HEK293 (cell line): Measurements from ENCODE around the gene CLIC5.
A peak's percentile ranks its signal among the peaks of the same experiment; 100 is the strongest.

Source experiments
- CTCF ChIA-PET: fragments of 350-600 bp; formaldehyde crosslinking; extraction: SDS; loops from one replicate; lab custom pipeline; 2021; ENCODE audit warnings: antibody characterized with exemption; lab: Yijun Ruan, JAX
- POLR2A ChIA-PET: fragments of 300-600 bp; formaldehyde crosslinking; extraction: SDS; loops from one replicate; lab custom pipeline; 2020; ENCODE audit warnings: antibody characterized with exemption, inconsistent platforms; lab: Yijun Ruan, JAX
- H3K27ac ChIP-seq: fragments of 200-500 bp; sonication (Bioruptor generic); 2 replicates; pipeline ENCODE4 v1.5.1; 2014; ENCODE audit warnings: low read depth, low read length, control low read depth, inconsistent platforms; ENCODE audit errors: extremely low read depth
- H3K36me3 ChIP-seq, 2 experiments: fragments of 200-500 bp in 1 of 2; sonication (Bioruptor generic) in 1 of 2; 1 replicate in 1 of 2; 2 replicates in 1 of 2; pipeline ENCODE4 v1.5.1; 2014 to 2017; ENCODE audit warnings: inconsistent platforms in 2 of 2, low read length in 2 of 2; ENCODE audit not compliant: control insufficient read depth in 2 of 2, insufficient read depth in 1 of 2
- H3K4me1 ChIP-seq: fragments of 200-500 bp; sonication (Bioruptor generic); 2 replicates; pipeline ENCODE4 v1.5.1; 2014; ENCODE audit warnings: mild to moderate bottlenecking, low read length, inconsistent platforms; ENCODE audit not compliant: control insufficient read depth, insufficient read depth
- H3K4me3 ChIP-seq: 2 replicates; pipeline ENCODE4 v1.5.1; 2011; ENCODE audit warnings: low read depth, mild to moderate bottlenecking, control low read depth, low read length, moderate library complexity
- H3K9me3 ChIP-seq: fragments of 200-500 bp; sonication (Bioruptor generic); 2 replicates; pipeline ENCODE4 v1.5.1; 2014; ENCODE audit warnings: low read depth, low read length, inconsistent platforms; ENCODE audit not compliant: control insufficient read depth, insufficient read depth
- GLIS1 ChIP-seq: fragments of 450-650 bp; formaldehyde crosslinking; IDR thresholded peaks from 2 replicates; pipeline ENCODE4 v1.5.1; 2016; ENCODE audit warnings: missing biosample characterization, missing genetic modification characterization
- PRDM1 ChIP-seq: fragments of 450-650 bp; formaldehyde crosslinking; IDR thresholded peaks from 2 replicates; pipeline ENCODE4; 2016; ENCODE audit warnings: missing biosample characterization, missing genetic modification characterization
- REPIN1 ChIP-seq: fragments of 450-650 bp; formaldehyde crosslinking; IDR thresholded peaks from 2 replicates; pipeline ENCODE4 v1.5.1; 2017; ENCODE audit warnings: missing biosample characterization, missing genetic modification characterization, low read depth
- SP3 ChIP-seq: fragments of 450-650 bp; formaldehyde crosslinking; IDR thresholded peaks from 2 replicates; pipeline ENCODE4 v1.5.1; 2016; ENCODE audit warnings: missing biosample characterization, missing genetic modification characterization
- ZNF354C ChIP-seq: fragments of 450-650 bp; formaldehyde crosslinking; IDR thresholded peaks from 2 replicates; pipeline ENCODE4 v1.5.1; 2016; ENCODE audit warnings: missing biosample characterization, missing genetic modification characterization, low read depth, borderline replicate concordance
- ZNF394 ChIP-seq: fragments of 450-650 bp; formaldehyde crosslinking; IDR thresholded peaks from 2 replicates; pipeline ENCODE4 v1.5.1; 2016; ENCODE audit warnings: missing biosample characterization, missing genetic modification characterization, mild to moderate bottlenecking, moderate library complexity, borderline replicate concordance
- ZNF521 ChIP-seq: fragments of 450-650 bp; formaldehyde crosslinking; IDR thresholded peaks from 2 replicates; pipeline ENCODE4 v1.5.1; 2017; ENCODE audit warnings: missing biosample characterization, mild to moderate bottlenecking, missing genetic modification characterization
- ZNF707 ChIP-seq: fragments of 450-650 bp; formaldehyde crosslinking; IDR thresholded peaks from 2 replicates; pipeline ENCODE4 v1.5.1; 2016; ENCODE audit warnings: missing biosample characterization, missing genetic modification characterization
- TF ChIP-seq, protein P1 (sequence below): fragments of 450-650 bp; formaldehyde crosslinking; IDR thresholded peaks from 2 replicates; pipeline ENCODE4 v1.5.1; 2016; ENCODE audit warnings: missing biosample characterization, missing genetic modification characterization
- TF ChIP-seq, protein P2 (sequence below): fragments of 450-650 bp; formaldehyde crosslinking; optimal IDR thresholded peaks from 2 replicates; pipeline ENCODE3; 2016; ENCODE audit warnings: missing biosample characterization, mild to moderate bottlenecking, missing genetic modification characterization
- TF ChIP-seq, protein P3 (sequence below): fragments of 450-650 bp; formaldehyde crosslinking; IDR thresholded peaks from 2 replicates; pipeline ENCODE4 v1.5.1; 2016; ENCODE audit warnings: missing biosample characterization, missing genetic modification characterization
- TF ChIP-seq, protein P4 (sequence below): fragments of 450-650 bp; formaldehyde crosslinking; IDR thresholded peaks from 2 replicates; pipeline ENCODE4 v1.5.1; 2016; ENCODE audit warnings: missing biosample characterization, missing genetic modification characterization, low read depth
- TF ChIP-seq, protein P5 (sequence below): fragments of 450-650 bp; IDR thresholded peaks from 2 replicates; pipeline ENCODE4 v1.5.1; 2018; ENCODE audit warnings: missing biosample characterization, missing genetic modification characterization

CLIC5 gene

DNA sequence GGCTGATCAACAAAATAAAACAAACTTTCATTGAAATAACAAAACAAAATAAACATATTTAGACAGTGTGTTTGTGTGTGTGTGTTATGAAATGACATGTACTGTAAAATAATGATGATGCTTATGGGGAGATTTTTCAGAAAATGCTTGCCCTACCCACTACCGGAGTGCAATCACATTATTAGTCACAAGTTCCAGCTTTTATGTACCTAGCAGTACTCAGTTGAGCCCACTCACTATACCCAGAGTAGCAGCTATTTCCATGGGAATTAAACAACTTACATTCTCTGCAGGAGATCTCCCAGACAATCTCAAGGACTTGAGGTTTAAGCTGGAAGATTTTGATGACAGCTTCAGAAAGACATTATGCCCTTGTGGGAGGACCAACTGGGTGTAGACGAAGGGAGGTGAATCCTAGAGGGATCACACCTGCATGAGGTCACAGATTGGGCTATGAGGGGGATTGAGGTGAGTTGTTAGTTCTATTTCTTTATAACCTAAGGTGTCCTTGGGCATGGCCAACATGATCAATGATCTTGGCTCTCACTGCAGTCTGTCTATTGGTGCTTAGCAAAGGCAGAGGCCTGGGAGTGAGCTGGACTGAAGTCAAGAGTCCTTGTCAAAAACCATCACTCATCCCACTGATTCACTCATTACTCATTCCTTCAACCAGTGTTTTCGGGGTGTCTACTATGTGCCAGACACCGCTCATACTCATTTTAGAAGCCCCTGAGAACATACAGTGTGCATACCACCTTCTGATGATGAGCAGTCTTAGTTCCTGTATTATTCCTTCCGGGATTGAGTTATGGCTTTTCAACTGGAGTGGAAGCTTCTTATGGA is 6.7 kb upstream of the CLIC5 start:
- ChIA-PET CTCF (interaction anchor here (2.1 kb wide), 1 partner anchor 92 kb away, joined by 6 read pairs; no protein-coding TSS in a partner anchor), POLR2A (no interaction called here)

DNA sequence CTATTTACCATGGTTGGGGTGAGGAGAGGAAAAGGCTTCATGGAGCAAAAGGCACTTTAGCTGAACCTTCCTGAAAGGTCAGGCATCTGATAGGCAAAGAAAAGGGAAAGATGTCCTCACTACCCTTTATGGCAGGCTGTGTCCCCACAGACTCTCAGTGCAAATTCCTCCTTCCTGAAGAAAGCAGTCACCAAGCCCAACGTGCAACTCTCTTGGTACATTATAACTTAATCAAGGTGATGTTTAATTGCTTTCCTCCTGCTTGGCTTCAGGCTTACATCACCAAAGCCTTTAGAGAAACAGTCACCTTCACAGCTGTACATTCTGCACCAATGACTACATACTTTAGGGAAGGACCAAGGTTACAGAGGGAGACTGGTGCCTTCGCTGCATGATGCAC is 2.1 kb upstream of the CLIC5 start:
- Histone ChIP-seq H3K27ac (no peak overlapping the region), H3K9me3 (no peaks in the 10 kb centered on the region; the same call in 1 of the 2 replicates), H3K4me3 (no peak overlapping the region), H3K36me3 (no peaks in the 10 kb centered on the region), H3K4me1 (peaks cover 2% of the 10 kb centered on the region; the same call in 1 of the 2 replicates)
- POLR2A ChIA-PET: no interaction called here
- CTCF ChIA-PET: interaction anchor here (0.6 to 1.3 kb wide), 3 partner anchors 16 to 87 kb away, joined by 3 to 6 read pairs (median 3); no protein-coding TSS in a partner anchor
- TF ChIP-seq, protein P1, sequence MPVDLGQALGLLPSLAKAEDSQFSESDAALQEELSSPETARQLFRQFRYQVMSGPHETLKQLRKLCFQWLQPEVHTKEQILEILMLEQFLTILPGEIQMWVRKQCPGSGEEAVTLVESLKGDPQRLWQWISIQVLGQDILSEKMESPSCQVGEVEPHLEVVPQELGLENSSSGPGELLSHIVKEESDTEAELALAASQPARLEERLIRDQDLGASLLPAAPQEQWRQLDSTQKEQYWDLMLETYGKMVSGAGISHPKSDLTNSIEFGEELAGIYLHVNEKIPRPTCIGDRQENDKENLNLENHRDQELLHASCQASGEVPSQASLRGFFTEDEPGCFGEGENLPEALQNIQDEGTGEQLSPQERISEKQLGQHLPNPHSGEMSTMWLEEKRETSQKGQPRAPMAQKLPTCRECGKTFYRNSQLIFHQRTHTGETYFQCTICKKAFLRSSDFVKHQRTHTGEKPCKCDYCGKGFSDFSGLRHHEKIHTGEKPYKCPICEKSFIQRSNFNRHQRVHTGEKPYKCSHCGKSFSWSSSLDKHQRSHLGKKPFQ (tag by site-specific recombination): no peak
- TF ChIP-seq REPIN1 (tag by site-specific recombination): no peak

More for the DNA sequence above, 6.7 kb upstream of the CLIC5 start:
- Histone ChIP-seq H3K9me3 (no peaks in the 10 kb centered on the region), H3K27ac (no peak overlapping the region), H3K4me1 (no peaks in the 10 kb centered on the region), H3K36me3 (no peaks in the 10 kb centered on the region), H3K4me3 (no peak overlapping the region)
- TF ChIP-seq, protein P2, sequence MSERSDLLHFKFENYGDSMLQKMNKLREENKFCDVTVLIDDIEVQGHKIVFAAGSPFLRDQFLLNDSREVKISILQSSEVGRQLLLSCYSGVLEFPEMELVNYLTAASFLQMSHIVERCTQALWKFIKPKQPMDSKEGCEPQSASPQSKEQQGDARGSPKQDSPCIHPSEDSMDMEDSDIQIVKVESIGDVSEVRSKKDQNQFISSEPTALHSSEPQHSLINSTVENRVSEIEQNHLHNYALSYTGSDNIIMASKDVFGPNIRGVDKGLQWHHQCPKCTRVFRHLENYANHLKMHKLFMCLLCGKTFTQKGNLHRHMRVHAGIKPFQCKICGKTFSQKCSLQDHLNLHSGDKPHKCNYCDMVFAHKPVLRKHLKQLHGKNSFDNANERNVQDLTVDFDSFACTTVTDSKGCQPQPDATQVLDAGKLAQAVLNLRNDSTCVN (tag by site-specific recombination): no peak
- TF ChIP-seq, protein P3, sequence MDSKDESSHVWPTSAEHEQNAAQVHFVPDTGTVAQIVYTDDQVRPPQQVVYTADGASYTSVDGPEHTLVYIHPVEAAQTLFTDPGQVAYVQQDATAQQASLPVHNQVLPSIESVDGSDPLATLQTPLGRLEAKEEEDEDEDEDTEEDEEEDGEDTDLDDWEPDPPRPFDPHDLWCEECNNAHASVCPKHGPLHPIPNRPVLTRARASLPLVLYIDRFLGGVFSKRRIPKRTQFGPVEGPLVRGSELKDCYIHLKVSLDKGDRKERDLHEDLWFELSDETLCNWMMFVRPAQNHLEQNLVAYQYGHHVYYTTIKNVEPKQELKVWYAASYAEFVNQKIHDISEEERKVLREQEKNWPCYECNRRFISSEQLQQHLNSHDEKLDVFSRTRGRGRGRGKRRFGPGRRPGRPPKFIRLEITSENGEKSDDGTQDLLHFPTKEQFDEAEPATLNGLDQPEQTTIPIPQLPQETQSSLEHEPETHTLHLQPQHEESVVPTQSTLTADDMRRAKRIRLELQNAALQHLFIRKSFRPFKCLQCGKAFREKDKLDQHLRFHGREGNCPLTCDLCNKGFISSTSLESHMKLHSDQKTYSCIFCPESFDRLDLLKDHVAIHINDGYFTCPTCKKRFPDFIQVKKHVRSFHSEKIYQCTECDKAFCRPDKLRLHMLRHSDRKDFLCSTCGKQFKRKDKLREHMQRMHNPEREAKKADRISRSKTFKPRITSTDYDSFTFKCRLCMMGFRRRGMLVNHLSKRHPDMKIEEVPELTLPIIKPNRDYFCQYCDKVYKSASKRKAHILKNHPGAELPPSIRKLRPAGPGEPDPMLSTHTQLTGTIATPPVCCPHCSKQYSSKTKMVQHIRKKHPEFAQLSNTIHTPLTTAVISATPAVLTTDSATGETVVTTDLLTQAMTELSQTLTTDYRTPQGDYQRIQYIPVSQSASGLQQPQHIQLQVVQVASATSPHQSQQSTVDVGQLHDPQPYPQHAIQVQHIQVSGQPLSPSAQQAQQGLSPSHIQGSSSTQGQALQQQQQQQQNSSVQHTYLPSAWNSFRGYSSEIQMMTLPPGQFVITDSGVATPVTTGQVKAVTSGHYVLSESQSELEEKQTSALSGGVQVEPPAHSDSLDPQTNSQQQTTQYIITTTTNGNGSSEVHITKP (tag by site-specific recombination): no peak
- TF ChIP-seq PRDM1 (tag by site-specific recombination): no peak
- peak; percentile 28; the same call in 1 of the 2 replicates for TF ChIP-seq GLIS1 (tag by site-specific recombination)
- no peak for TF ChIP-seq SP3

DNA sequence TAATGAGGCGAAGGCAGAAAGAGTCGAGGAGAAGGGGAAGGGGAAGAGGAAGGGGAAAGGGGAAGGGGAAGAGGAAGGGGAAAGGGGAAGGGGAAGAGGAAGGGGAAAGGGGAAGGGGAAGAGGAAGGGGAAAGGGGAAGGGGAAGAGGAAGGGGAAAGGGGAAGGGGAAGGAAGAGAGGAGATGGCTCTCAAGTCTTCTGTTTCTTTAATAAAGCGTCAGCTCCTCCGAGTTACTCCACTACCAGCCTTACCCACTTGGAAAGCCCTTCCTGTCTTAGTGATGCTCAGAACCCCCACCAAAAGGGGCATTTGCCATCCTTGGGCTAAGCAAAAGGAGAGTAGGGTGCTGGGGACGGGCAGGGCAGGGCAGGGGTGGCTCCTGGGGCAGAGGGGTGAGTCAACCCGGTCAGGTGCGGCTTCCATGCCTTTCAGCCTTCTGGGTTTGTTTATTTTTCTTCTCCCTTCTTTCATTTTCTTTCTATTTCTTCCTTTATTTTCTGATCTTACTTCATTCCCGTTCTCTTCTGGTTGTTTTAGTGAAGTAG is 476 bp upstream of the CLIC5 start:
- POLR2A ChIA-PET: interaction anchor here (0.6 kb wide), 1 partner anchor 73 kb away, joined by 6 read pairs; no protein-coding TSS in a partner anchor
- TF ChIP-seq, protein P4, sequence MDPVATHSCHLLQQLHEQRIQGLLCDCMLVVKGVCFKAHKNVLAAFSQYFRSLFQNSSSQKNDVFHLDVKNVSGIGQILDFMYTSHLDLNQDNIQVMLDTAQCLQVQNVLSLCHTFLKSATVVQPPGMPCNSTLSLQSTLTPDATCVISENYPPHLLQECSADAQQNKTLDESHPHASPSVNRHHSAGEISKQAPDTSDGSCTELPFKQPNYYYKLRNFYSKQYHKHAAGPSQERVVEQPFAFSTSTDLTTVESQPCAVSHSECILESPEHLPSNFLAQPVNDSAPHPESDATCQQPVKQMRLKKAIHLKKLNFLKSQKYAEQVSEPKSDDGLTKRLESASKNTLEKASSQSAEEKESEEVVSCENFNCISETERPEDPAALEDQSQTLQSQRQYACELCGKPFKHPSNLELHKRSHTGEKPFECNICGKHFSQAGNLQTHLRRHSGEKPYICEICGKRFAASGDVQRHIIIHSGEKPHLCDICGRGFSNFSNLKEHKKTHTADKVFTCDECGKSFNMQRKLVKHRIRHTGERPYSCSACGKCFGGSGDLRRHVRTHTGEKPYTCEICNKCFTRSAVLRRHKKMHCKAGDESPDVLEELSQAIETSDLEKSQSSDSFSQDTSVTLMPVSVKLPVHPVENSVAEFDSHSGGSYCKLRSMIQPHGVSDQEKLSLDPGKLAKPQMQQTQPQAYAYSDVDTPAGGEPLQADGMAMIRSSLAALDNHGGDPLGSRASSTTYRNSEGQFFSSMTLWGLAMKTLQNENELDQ: no peak
- TF ChIP-seq ZNF394 (tag by site-specific recombination): peak; percentile 68; the same call in 1 of the 2 replicates
- TF ChIP-seq ZNF354C: no peak
- no peak for TF ChIP-seq ZNF707 (tag by site-specific recombination)
- 0 out of 2 replicates have a peak, but pooled peaks have one; percentile 21 for TF ChIP-seq PRDM1 (tag by site-specific recombination)
- TF ChIP-seq, protein P5, sequence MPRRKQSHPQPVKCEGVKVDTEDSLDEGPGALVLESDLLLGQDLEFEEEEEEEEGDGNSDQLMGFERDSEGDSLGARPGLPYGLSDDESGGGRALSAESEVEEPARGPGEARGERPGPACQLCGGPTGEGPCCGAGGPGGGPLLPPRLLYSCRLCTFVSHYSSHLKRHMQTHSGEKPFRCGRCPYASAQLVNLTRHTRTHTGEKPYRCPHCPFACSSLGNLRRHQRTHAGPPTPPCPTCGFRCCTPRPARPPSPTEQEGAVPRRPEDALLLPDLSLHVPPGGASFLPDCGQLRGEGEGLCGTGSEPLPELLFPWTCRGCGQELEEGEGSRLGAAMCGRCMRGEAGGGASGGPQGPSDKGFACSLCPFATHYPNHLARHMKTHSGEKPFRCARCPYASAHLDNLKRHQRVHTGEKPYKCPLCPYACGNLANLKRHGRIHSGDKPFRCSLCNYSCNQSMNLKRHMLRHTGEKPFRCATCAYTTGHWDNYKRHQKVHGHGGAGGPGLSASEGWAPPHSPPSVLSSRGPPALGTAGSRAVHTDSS (tag by site-specific recombination): no peak
- no peak for TF ChIP-seq ZNF521 (tag by site-specific recombination)
- H3K36me3 ChIP-seq: no peaks in the 10 kb centered on the region
- H3K27ac ChIP-seq: no peak overlapping the region
- no peaks in the 10 kb centered on the region; the same call in 1 of the 2 replicates for H3K9me3 ChIP-seq
- H3K4me1 ChIP-seq: peaks cover 6% of the 10 kb centered on the region; the same call in 1 of the 2 replicates
- peak overlapping the region; percentile 76 for H3K4me3 ChIP-seq
- CTCF ChIA-PET: interaction anchor here (0.6 to 1.1 kb wide), 3 partner anchors 9 to 776 kb away, joined by 3 read pairs; no protein-coding TSS in a partner anchor
